Effector memory CD4-positive, alpha-beta T cell (primary cell): ENCODE measurements around the gene TANC1.
A peak's percentile ranks its signal among the peaks of the same experiment; 100 is the strongest.

Source experiments
- DNase-seq, 3 donors: peaks; one replicate each; pipeline ENCODE4 v3.0.0-alpha.2; 2020
- H3K27ac ChIP-seq: 2 replicates; pipeline ENCODE4 v1.7.0; 2013; ENCODE audit warnings: mild to moderate bottlenecking, low read length, moderate library complexity; ENCODE audit not compliant: insufficient read depth, poor library complexity, severe bottlenecking
- H3K27me3 ChIP-seq: replicated peaks from 2 replicates; pipeline ENCODE4 v1.7.0; 2013; ENCODE audit warnings: mild to moderate bottlenecking, low read length; ENCODE audit not compliant: insufficient read depth, control insufficient read depth, poor library complexity, severe bottlenecking
- H3K36me3 ChIP-seq: 2 replicates; pipeline ENCODE4 v1.7.0; 2013; ENCODE audit warnings: mild to moderate bottlenecking, low read length, moderate library complexity; ENCODE audit not compliant: control insufficient read depth, insufficient read depth
- H3K4me1 ChIP-seq: 2 replicates; pipeline ENCODE4 v1.7.0; 2013; ENCODE audit warnings: low read length, mild to moderate bottlenecking; ENCODE audit not compliant: control insufficient read depth, insufficient read depth, poor library complexity, severe bottlenecking
- H3K4me3 ChIP-seq: 2 replicates; pipeline ENCODE4 v1.7.0; 2013; ENCODE audit warnings: low read length, low read depth, mild to moderate bottlenecking; ENCODE audit not compliant: insufficient read depth, poor library complexity, severe bottlenecking
- H3K9me3 ChIP-seq: 2 replicates; pipeline ENCODE4 v1.7.0; 2013; ENCODE audit warnings: mild to moderate bottlenecking, low read length, moderate library complexity; ENCODE audit not compliant: control insufficient read depth
- total RNA-seq, 3 donors: gene quantifications; one replicate each; lab custom pipeline; 2026; lab: John Stamatoyannopoulos, UW

TANC1 gene
- total RNA-seq: 1.2 to 12.2 (median 3.5) reads per million in 3 donors

GRCh38 chr2:158968396-158969161, at the start of gene TANC1:
TSS of gene TANC1 (plus strand) at chr2:158968640. CDS start at chr2:159065911, 97,271 bp downstream.
- H3K4me3 ChIP-seq: peak within 1 kb of the TSS; percentile 46
- H3K4me1 ChIP-seq: peaks cover 3% of the 10 kb centered on the region
- no peaks in the 10 kb centered on the region for H3K36me3 ChIP-seq
- H3K27ac ChIP-seq: no peak within 1 kb of the TSS
- DNase-seq: peak; percentile 21 to 31 (median 27)
- no peaks in the 10 kb centered on the region for H3K9me3 ChIP-seq
- H3K27me3 ChIP-seq: peaks cover 3% of the 10 kb centered on the region

DNA sequence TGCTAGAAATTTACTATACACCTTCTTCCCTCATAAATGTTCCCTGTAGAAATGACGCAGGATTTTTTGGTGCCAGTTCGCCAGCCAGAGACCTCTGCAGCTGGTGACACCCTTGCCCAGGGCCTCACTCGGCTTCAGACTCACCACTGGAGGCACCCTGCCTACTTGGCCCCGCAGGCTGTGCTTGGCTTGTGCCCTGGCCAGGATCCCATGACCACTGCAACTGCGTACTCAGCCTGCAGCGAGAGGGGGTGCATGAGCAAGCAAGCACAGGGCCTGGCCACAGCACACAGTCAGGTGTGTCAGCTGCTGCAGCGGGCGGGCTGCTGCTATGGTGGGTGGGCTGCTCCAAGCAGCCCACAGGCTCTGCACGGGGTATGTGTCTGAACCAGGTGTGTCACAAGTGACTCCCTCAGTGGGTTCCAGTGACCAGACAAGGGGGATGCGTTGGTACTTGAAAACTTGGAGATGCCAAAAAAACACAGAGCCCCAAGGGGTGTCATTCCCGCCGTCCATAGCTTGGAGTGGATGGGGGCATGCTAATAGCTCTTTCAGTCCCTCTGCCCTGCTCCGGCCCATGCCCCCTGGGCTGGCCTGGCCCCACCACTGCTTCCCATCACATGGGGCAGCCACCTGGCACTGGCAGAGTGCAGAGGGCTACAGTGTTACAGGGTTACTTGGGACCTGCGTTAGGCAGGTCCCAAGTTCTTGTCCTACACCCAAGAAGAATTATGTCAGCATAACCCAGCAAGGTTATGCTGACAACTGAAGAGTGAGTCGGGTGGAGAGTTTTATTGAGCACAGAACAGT, 46.6 kb upstream of the TANC1 start:
- H3K4me3 ChIP-seq: no peak overlapping the region
- H3K9me3 ChIP-seq: no peaks in the 10 kb centered on the region
- H3K27ac ChIP-seq: no peak overlapping the region
- no peaks in the 10 kb centered on the region for H3K27me3 ChIP-seq
- H3K4me1 ChIP-seq: no peaks in the 10 kb centered on the region
- DNase-seq: no peak
- H3K36me3 ChIP-seq: no peaks in the 10 kb centered on the region

GRCh38 chr2:158922601-158923000, 45.8 kb upstream of the TANC1 start:
- H3K36me3 ChIP-seq: no peaks in the 10 kb centered on the region
- H3K4me3 ChIP-seq: no peak overlapping the region
- no peak for DNase-seq
- no peaks in the 10 kb centered on the region for H3K4me1 ChIP-seq
- no peaks in the 10 kb centered on the region for H3K9me3 ChIP-seq
- H3K27me3 ChIP-seq: no peaks in the 10 kb centered on the region
- no peak overlapping the region for H3K27ac ChIP-seq

GRCh38 chr2:158923180-158923594, 45.3 kb upstream of the TANC1 start:
- DNase-seq: no peak
- no peaks in the 10 kb centered on the region for H3K9me3 ChIP-seq

DNA sequence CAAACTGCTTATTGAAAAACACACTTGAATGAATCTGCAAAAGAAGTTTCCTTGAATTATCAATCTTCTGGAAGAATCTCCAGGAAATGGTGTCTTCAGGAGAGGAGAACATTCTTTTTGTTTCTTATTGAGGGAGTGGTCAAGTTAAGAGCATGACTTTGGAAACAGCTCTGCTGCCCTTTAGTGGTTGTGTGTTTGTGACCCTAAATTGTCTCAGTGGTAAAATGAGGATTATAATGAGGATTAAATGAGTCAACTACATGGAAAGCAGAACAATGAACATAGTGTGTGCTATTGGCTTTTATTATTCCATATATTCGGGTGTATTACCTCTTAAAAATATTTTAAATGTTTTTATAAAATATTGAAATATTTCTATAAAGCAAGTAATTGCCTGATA, 44.8 kb upstream of the TANC1 start:
- Histone ChIP-seq H3K27ac (no peak overlapping the region), H3K9me3 (no peaks in the 10 kb centered on the region), H3K27me3 (no peaks in the 10 kb centered on the region), H3K4me3 (no peak overlapping the region), H3K4me1 (no peaks in the 10 kb centered on the region), H3K36me3 (no peaks in the 10 kb centered on the region)
- DNase-seq: no peak

More at GRCh38 chr2:158923180-158923594, 45.3 kb upstream of the TANC1 start:
- H3K4me1 ChIP-seq: no peaks in the 10 kb centered on the region
- no peak overlapping the region for H3K4me3 ChIP-seq
- H3K27ac ChIP-seq: no peak overlapping the region
- no peaks in the 10 kb centered on the region for H3K36me3 ChIP-seq
- no peaks in the 10 kb centered on the region for H3K27me3 ChIP-seq

GRCh38 chr2:158926478-158926948, 41.9 kb upstream of the TANC1 start:
- Histone ChIP-seq H3K27me3 (no peaks in the 10 kb centered on the region), H3K9me3 (no peaks in the 10 kb centered on the region), H3K4me1 (no peaks in the 10 kb centered on the region), H3K4me3 (no peak overlapping the region), H3K27ac (no peak overlapping the region), H3K36me3 (no peaks in the 10 kb centered on the region)
- DNase-seq: no peak

- DNase-seq: no peak
- H3K4me3 ChIP-seq: no peak overlapping the region
- no peaks in the 10 kb centered on the region for H3K27me3 ChIP-seq
- no peaks in the 10 kb centered on the region for H3K4me1 ChIP-seq
- no peaks in the 10 kb centered on the region for H3K9me3 ChIP-seq
- no peak overlapping the region for H3K27ac ChIP-seq
- no peaks in the 10 kb centered on the region for H3K36me3 ChIP-seq
Measured at GRCh38 chr2:158928515-158928914, 39.9 kb upstream of the TANC1 start.

GRCh38 chr2:158928965-158929364, 39.5 kb upstream of the TANC1 start:
- no peak for DNase-seq
- Histone ChIP-seq H3K27me3 (no peaks in the 10 kb centered on the region), H3K4me1 (no peaks in the 10 kb centered on the region), H3K9me3 (no peaks in the 10 kb centered on the region), H3K4me3 (no peak overlapping the region), H3K27ac (no peak overlapping the region), H3K36me3 (no peaks in the 10 kb centered on the region)

DNA sequence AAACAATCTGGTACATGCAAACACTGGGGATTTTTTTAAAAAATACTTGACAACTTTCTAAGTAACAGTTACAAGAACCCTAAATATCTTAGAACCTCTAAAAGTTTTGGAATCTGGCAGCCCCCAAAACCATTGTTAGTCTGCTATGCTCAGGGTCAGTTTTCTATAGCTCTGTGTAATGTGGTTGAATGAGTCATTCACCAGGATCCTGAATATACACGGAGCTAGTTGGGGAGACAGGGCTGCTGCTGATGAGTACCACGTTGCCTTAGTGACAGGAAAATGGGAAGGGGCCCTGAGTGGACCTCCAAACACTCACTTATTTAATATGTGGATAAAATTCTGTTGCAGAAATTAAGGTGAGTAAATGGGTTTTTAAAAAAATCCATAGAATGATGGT, 36.9 kb upstream of the TANC1 start:
- Histone ChIP-seq H3K27ac (no peak overlapping the region), H3K36me3 (no peaks in the 10 kb centered on the region), H3K4me1 (no peaks in the 10 kb centered on the region), H3K27me3 (no peaks in the 10 kb centered on the region), H3K9me3 (no peaks in the 10 kb centered on the region), H3K4me3 (no peak overlapping the region)
- DNase-seq: no peak

- Histone ChIP-seq H3K4me3 (no peak overlapping the region), H3K27ac (no peak overlapping the region), H3K9me3 (no peaks in the 10 kb centered on the region), H3K36me3 (no peaks in the 10 kb centered on the region), H3K4me1 (no peaks in the 10 kb centered on the region), H3K27me3 (no peaks in the 10 kb centered on the region)
- no peak for DNase-seq
Measured at GRCh38 chr2:158932131-158932645, 36.3 kb upstream of the TANC1 start.
